ENCODE measurements around the gene EEA1. TPM values are rescaled to one million over a fixed set of nuclear protein-coding genes. Genes with fewer than 3 reads are reported as not detected.

The EEA1 gene
- total and polyA plus RNA-seq, 8 donors: 1.8 to 15.3 (median 8.0) TPM

- TF ChIP-seq, protein P1, sequence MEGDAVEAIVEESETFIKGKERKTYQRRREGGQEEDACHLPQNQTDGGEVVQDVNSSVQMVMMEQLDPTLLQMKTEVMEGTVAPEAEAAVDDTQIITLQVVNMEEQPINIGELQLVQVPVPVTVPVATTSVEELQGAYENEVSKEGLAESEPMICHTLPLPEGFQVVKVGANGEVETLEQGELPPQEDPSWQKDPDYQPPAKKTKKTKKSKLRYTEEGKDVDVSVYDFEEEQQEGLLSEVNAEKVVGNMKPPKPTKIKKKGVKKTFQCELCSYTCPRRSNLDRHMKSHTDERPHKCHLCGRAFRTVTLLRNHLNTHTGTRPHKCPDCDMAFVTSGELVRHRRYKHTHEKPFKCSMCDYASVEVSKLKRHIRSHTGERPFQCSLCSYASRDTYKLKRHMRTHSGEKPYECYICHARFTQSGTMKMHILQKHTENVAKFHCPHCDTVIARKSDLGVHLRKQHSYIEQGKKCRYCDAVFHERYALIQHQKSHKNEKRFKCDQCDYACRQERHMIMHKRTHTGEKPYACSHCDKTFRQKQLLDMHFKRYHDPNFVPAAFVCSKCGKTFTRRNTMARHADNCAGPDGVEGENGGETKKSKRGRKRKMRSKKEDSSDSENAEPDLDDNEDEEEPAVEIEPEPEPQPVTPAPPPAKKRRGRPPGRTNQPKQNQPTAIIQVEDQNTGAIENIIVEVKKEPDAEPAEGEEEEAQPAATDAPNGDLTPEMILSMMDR (IDR thresholded peaks at IDR 0.05): no peak
- WGBS, 2 donors: 90 to 92% methylated on average over 1 of the region's 1 CpG
- no peak for ATAC-seq
- no peak overlapping the region for H3K4me3 ChIP-seq
- no peak for DNase-seq
- no peaks in the 10 kb centered on the region for H3K27me3 ChIP-seq
- no peaks in the 10 kb centered on the region for H3K9me3 ChIP-seq
- no peak for FAIRE-seq
- H3K4me1 ChIP-seq: no peaks in the 10 kb centered on the region
- intact Hi-C loops (cut with DNase I): no loop called here
- no peak overlapping the region for H3K27ac ChIP-seq
- no peaks in the 10 kb centered on the region for H3K36me3 ChIP-seq
Observed at GRCh38 chr12:92863251-92863650, 65.8 kb downstream of the EEA1 start.

DNA sequence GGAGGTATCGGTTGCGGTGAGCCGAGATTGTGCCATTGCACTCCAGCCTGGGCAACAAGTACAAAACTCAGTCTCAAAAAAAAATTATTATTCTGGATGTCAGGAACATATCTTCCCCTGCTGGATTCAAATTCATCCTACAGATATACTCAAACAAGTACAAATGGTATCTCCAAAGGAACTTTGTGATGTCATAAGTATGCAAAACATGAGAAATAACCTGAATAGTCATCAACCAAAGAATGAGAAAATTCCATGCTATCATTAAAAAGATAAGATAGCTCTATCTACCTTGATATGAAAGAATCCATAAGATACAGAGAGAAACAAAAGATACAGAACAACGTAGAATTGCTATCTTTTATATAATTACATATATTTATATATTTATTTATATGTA, 67.7 kb downstream of the EEA1 start:
- no peaks in the 10 kb centered on the region for H3K9me3 ChIP-seq
- H3K4me3 ChIP-seq: no peak overlapping the region
- intact Hi-C loops (cut with DNase I): no loop called here
- 85% methylated on average over 4 of the region's 4 CpGs for WGBS, 2 donors
- H3K27ac ChIP-seq: no peak overlapping the region
- TF ChIP-seq, protein P1 (IDR thresholded peaks at IDR 0.05): no peak
- FAIRE-seq (no peak), DNase-seq (no peak), ATAC-seq (no peak)
- no peaks in the 10 kb centered on the region for H3K4me1 ChIP-seq
- no peaks in the 10 kb centered on the region for H3K36me3 ChIP-seq
- H3K27me3 ChIP-seq: no peaks in the 10 kb centered on the region

DNA sequence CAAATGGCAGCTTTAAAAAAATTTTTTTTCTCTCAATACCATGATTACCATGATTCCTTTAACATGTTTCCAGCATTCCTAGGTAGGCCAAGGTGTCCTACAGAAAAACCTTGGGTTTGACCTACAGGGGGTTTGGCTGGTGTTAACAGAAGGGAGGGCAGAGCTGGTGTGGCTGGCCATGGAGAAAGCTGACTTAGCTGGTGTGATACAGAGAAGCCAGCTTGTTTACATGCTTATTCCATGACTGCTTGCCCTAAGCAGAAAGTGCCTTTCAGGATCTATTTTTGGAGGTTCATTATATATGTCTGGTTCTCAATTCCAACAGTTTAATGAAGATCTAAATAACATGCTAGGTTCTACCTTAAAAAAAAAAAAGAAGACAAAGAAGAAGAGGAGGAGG, 68.6 kb downstream of the EEA1 start:
- DNase-seq: no peak
- intact Hi-C loops (cut with DNase I): no loop called here
- H3K4me3 ChIP-seq: no peak overlapping the region
- no peaks in the 10 kb centered on the region for H3K27me3 ChIP-seq
- H3K9me3 ChIP-seq: no peaks in the 10 kb centered on the region
- H3K27ac ChIP-seq: no peak overlapping the region
- no peak for ATAC-seq
- H3K4me1 ChIP-seq: peaks cover 0 to 3% (median 0%) of the 10 kb centered on the region in 3 donors
- TF ChIP-seq, protein P1 (IDR thresholded peaks at IDR 0.05): no peak
- no peak for FAIRE-seq
- no peaks in the 10 kb centered on the region for H3K36me3 ChIP-seq

GRCh38 chr12:92859650-92860386, 69.3 kb downstream of the EEA1 start:
- no peak overlapping the region for H3K4me3 ChIP-seq
- TF ChIP-seq, protein P1 (IDR thresholded peaks at IDR 0.05): no peak
- peaks cover 0 to 3% (median 0%) of the 10 kb centered on the region in 3 donors for H3K4me1 ChIP-seq
- DNase-seq (no peak), FAIRE-seq (no peak), ATAC-seq (peak in 2 of 4 donors; percentile 11 to 18)
- no peaks in the 10 kb centered on the region for H3K27me3 ChIP-seq
- H3K36me3 ChIP-seq: no peaks in the 10 kb centered on the region
- intact Hi-C loops (cut with DNase I): no loop called here
- no peak overlapping the region for H3K27ac ChIP-seq
- WGBS, 2 donors: 89 to 91% methylated on average over 7 of the region's 7 CpGs
- no peaks in the 10 kb centered on the region for H3K9me3 ChIP-seq

- Histone ChIP-seq H3K36me3 (no peaks in the 10 kb centered on the region), H3K4me3 (no peak overlapping the region), H3K27ac (no peak overlapping the region), H3K9me3 (no peaks in the 10 kb centered on the region), H3K4me1 (peaks cover 0 to 3% (median 0%) of the 10 kb centered on the region in 3 donors), H3K27me3 (no peaks in the 10 kb centered on the region)
- TF ChIP-seq, protein P1 (IDR thresholded peaks at IDR 0.05): no peak
- no peak for DNase-seq
- intact Hi-C loops (cut with DNase I): no loop called here
- 97 to 98% methylated on average over 8 of the region's 8 CpGs for WGBS, 2 donors
- no peak for ATAC-seq
- FAIRE-seq: no peak
Observed at GRCh38 chr12:92857818-92858217, 71.3 kb downstream of the EEA1 start.
